ENCODE data around the gene TMEM184A.
"Not testable (repeated sequence)": the region's sequence is repeated elsewhere in the genome, so short reads cannot be mapped to it uniquely, and the experiment has no call there.

Gene TMEM184A

GRCh38 chr7:1587738-1588137 lies 31.7 kb upstream of the TMEM184A start:
- ChIA-PET POLR2A (no interaction called here), CTCF (interaction anchor here (1.1 kb wide), 1 partner anchor 9 kb away, joined by 4 read pairs; no protein-coding TSS in a partner anchor)
- DNase-seq (ENCODE audit: low read depth, low spot score), result no peak
- no peak overlapping the region for H3K4me3 ChIP-seq (ENCODE audit: low read depth, low read length)
- no peak for TF ChIP-seq CTCF (IDR thresholded peaks at IDR 0.05; ENCODE audit: insufficient read depth, low read length, missing control alignments)

GRCh38 chr7:1586827-1587705 lies 31.1 kb upstream of the TMEM184A start:
- no peak for TF ChIP-seq CTCF (IDR thresholded peaks at IDR 0.05; ENCODE audit: insufficient read depth, low read length, missing control alignments)
- POLR2A ChIA-PET, result no interaction called here
- CTCF ChIA-PET, result interaction anchor here (1.1 kb wide), 1 partner anchor 8 kb away, joined by 4 read pairs; no protein-coding TSS in a partner anchor
- no peak for DNase-seq (ENCODE audit: low read depth, low spot score)
- H3K4me3 ChIP-seq (ENCODE audit: low read depth, low read length), result no peak overlapping the region

- DNase-seq (ENCODE audit: low read depth, low spot score), result no peak
- no peak overlapping the region for H3K4me3 ChIP-seq (ENCODE audit: low read depth, low read length)
- CTCF ChIA-PET, result interaction anchor here (1.2 kb wide), 1 partner anchor 761 kb away, joined by 3 read pairs; no protein-coding TSS in a partner anchor
- TF ChIP-seq CTCF (IDR thresholded peaks at IDR 0.05; ENCODE audit: insufficient read depth, low read length, missing control alignments), result no peak
- POLR2A ChIA-PET, result no interaction called here
Measured at GRCh38 chr7:1586126-1586826, 30.3 kb upstream of the TMEM184A start.

GRCh38 chr7:1585142-1585981 lies 29.4 kb upstream of the TMEM184A start:
- ChIA-PET CTCF (interaction anchor here (1.2 kb wide), 1 partner anchor 762 kb away, joined by 3 read pairs; no protein-coding TSS in a partner anchor), POLR2A (no interaction called here)
- TF ChIP-seq CTCF (IDR thresholded peaks at IDR 0.05; ENCODE audit: insufficient read depth, low read length, missing control alignments), result no peak
- H3K4me3 ChIP-seq (ENCODE audit: low read depth, low read length), result no peak overlapping the region
- DNase-seq (ENCODE audit: low read depth, low spot score), result no peak

- H3K4me3 ChIP-seq (ENCODE audit: low read depth, low read length), result no peak overlapping the region
- POLR2A ChIA-PET, result interaction anchor here (0.6 kb wide), 1 partner anchor 654 kb away, joined by 4 read pairs; no protein-coding TSS in a partner anchor
- no peak for DNase-seq (ENCODE audit: low read depth, low spot score)
- TF ChIP-seq CTCF (IDR thresholded peaks at IDR 0.05; ENCODE audit: insufficient read depth, low read length, missing control alignments), result no peak
- CTCF ChIA-PET, result no interaction called here
Measured at GRCh38 chr7:1584700-1585099, 28.7 kb upstream of the TMEM184A start.

GRCh38 chr7:1583241-1583930 lies 27.4 kb upstream of the TMEM184A start:
- CTCF ChIA-PET, result interaction anchor here (1.1 kb wide), 1 partner anchor 577 kb away, joined by 3 read pairs; no protein-coding TSS in a partner anchor
- H3K4me3 ChIP-seq (ENCODE audit: low read depth, low read length); POLR2A ChIA-PET; DNase-seq (ENCODE audit: low read depth, low spot score): not testable (repeated sequence)

Data from AG04449 (cell line).